SU-DHL-6 (cell line): Measurements from ENCODE around the gene APEX1.

ENCODE experiments used
- H2AFZ ChIP-seq: fragments of 200-600 bp; sonication (generic); 2 replicates; pipeline ENCODE4 v1.6.1; 2014; ENCODE audit warnings: low read depth, mild to moderate bottlenecking, moderate library complexity, mixed read lengths, antibody characterized with exemption, low read length; ENCODE audit not compliant: severe bottlenecking
- H3F3A ChIP-seq: fragments of 200-600 bp; shearing (Covaris generic); 2 replicates; pipeline ENCODE4 v1.6.0; 2016; ENCODE audit warnings: antibody characterized with exemption, mild to moderate bottlenecking; ENCODE audit not compliant: insufficient read depth
- H3K27ac ChIP-seq: fragments of 200-600 bp; sonication (generic); 2 replicates; pipeline ENCODE4 v1.5.1; 2016; ENCODE audit warnings: low read depth, mild to moderate bottlenecking, low read length, moderate library complexity, mixed read lengths
- H3K27me3 ChIP-seq: fragments of 200-600 bp; sonication (generic), shearing (Covaris generic); 2 replicates; pipeline ENCODE4 v1.6.0; 2014; ENCODE audit warnings: mild to moderate bottlenecking, low read length
- H3K36me3 ChIP-seq: fragments of 200-600 bp; sonication (generic); 2 replicates; pipeline ENCODE4 v1.6.1; 2014; ENCODE audit warnings: mild to moderate bottlenecking, low read length, mixed read lengths
- H3K4me2 ChIP-seq: fragments of 300-600, 200-600 bp; shearing (Covaris generic), sonication (generic); 2 replicates; pipeline ENCODE4 v1.6.0; 2014; ENCODE audit warnings: low read length, low read depth, mild to moderate bottlenecking; ENCODE audit not compliant: poor library complexity, severe bottlenecking
- H3K4me3 ChIP-seq: fragments of 200-600 bp; sonication (generic); 2 replicates; pipeline ENCODE4 v1.5.1; 2014; ENCODE audit warnings: antibody characterized with exemption, low read length, mild to moderate bottlenecking, mixed read lengths; ENCODE audit not compliant: insufficient read depth, poor library complexity, severe bottlenecking
- H3K79me2 ChIP-seq: fragments of 200-600 bp; sonication (generic); 2 replicates; pipeline ENCODE4 v1.6.1; 2014; ENCODE audit warnings: mild to moderate bottlenecking, low read length, moderate library complexity; ENCODE audit not compliant: insufficient read depth
- H3K9ac ChIP-seq: fragments of 200-600 bp; sonication (generic); 2 replicates; pipeline ENCODE4 v1.7.0; 2014; ENCODE audit warnings: mild to moderate bottlenecking, low read length
- H3K9me2 ChIP-seq: fragments of 200-600 bp; sonication (generic); replicated peaks from 2 replicates; pipeline ENCODE4 v1.6.1; 2014; ENCODE audit warnings: low read length; ENCODE audit not compliant: insufficient read depth
- H3K9me3 ChIP-seq: fragments of 200-600 bp; sonication (generic); 2 replicates; pipeline ENCODE4 v1.6.1; 2014; ENCODE audit warnings: low read length, mixed read lengths; ENCODE audit not compliant: insufficient read depth
- H4K20me1 ChIP-seq: fragments of 200-600 bp; sonication (generic); 2 replicates; pipeline ENCODE4 v1.6.1; 2014; ENCODE audit warnings: low read depth, mild to moderate bottlenecking, antibody characterized with exemption, low read length, moderate library complexity, mixed read lengths
- CTCF ChIP-seq: fragments of 200-600 bp; sonication (generic); IDR thresholded peaks from one replicate; pipeline ENCODE4 v1.5.1; 2017; ENCODE audit warnings: antibody characterized with exemption, mild to moderate bottlenecking, low read length, moderate library complexity; ENCODE audit not compliant: insufficient read depth, poor library complexity, severe bottlenecking
- EZH2phosphoT487 ChIP-seq: fragments of 200-600 bp; sonication (generic), shearing (Covaris generic); conservative IDR thresholded peaks from 2 replicates; pipeline ENCODE4 v1.6.1; 2018; ENCODE audit warnings: mild to moderate bottlenecking, antibody characterized with exemption, low read length, moderate library complexity, mixed read lengths

The APEX1 gene

DNA sequence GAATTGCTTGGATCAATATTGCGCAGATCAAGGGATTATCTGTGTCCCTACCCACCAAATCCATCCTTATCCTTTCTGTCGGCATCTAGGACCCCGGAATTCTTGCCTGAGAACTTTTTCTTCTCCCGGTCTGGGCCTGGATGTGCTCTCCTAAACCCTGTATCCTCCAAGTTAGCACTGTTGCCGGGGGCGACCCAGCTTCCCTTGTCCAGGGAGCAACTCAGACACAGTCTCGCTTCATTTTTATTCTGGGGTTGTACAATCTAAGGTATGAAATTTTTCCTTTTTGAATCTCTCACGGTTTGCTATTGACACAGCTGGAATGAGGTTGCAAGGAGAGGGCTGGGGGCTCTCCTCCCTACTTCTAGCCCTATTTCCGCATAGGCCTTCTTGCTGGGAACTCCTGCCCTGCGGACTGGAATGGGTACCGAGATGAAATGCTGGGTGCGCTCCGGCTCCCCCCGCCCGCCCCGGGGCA lies 13.8 kb downstream of the APEX1 start:
- Histone ChIP-seq H3K9me2 (no peaks in the 10 kb centered on the region), H3K27ac (no peak overlapping the region)
- TF ChIP-seq EZH2phosphoT487 (no peak), CTCF (no peak)

GRCh38 chr14:20469242-20469889 lies 14.3 kb downstream of the APEX1 start, which contains the start of gene PNP:
TSS of gene PNP (plus strand) at chr14:20469406. CDS start at chr14:20469525, 119 bp downstream.
- peaks cover 40% of the 10 kb centered on the region for H3K79me2 ChIP-seq
- H3K4me3 ChIP-seq = peak within 1 kb of the TSS; percentile 56
- TF ChIP-seq EZH2phosphoT487 = no peak
- TF ChIP-seq CTCF = no peak
- H3K4me2 ChIP-seq = peak within 1 kb of the TSS; percentile 98
- peak within 1 kb of the TSS; percentile 54 for H3K27ac ChIP-seq
- peak within 1 kb of the TSS; percentile 89 for H3K9ac ChIP-seq
- H2AFZ ChIP-seq = peak within 1 kb of the TSS; percentile 73
- no peaks in the 10 kb centered on the region for H3K27me3 ChIP-seq
- no peaks in the 10 kb centered on the region; the same call in 1 of the 2 replicates for H4K20me1 ChIP-seq
- peaks cover 12% of the 10 kb centered on the region; the same call in 1 of the 2 replicates for H3K36me3 ChIP-seq
- H3K9me3 ChIP-seq = no peaks in the 10 kb centered on the region
- H3K9me2 ChIP-seq = no peaks in the 10 kb centered on the region
- no peaks in the 10 kb centered on the region; the same call in 1 of the 2 replicates for H3F3A ChIP-seq

More for the DNA sequence above, 13.8 kb downstream of the APEX1 start:
- Histone ChIP-seq H3K79me2 (peaks cover 40% of the 10 kb centered on the region), H4K20me1 (no peaks in the 10 kb centered on the region; the same call in 1 of the 2 replicates), H3K36me3 (peaks cover 8% of the 10 kb centered on the region; the same call in 1 of the 2 replicates), H3K4me2 (peak overlapping the region; percentile 98), H3K4me3 (peak overlapping the region; percentile 56), H2AFZ (peak overlapping the region; percentile 73), H3K9ac (peak overlapping the region; percentile 89), H3K9me3 (no peaks in the 10 kb centered on the region), H3K27me3 (no peaks in the 10 kb centered on the region), H3F3A (no peaks in the 10 kb centered on the region; the same call in 1 of the 2 replicates)

DNA sequence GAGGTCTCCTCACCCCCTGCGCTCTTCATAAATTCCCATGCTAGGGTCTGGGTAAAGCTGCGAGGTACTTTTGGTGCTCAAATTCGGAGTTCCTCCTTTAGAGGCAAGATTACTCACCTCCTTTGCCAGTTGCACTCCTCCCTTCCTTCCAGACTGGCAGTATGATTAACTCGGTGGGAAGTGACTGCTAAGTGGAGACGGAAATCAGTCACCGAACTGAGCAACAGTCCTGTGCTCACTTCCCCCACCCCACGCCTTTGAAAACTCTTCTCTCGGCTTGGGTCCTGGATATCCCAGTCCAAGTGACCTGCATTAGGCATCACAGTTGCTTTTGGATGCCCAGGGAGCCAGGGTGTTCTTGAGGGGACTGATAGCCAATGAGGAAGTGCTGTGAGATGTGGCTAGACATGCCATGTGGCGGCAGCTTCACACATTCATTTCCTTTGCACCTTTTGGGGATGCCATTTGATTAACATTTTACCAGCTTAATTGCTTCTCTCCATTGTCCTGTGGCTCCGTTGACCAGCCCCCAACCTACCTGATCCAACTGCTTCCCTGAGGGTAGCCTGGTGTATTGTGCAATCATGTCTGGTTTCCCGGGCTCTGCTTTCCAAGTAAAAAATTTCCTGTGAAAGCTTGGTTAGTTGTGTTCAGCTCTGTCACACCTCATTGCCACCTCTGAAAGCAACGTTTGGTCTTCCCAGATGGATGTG lies 15.0 kb downstream of the APEX1 start:
- H3K79me2 ChIP-seq = peaks cover 40% of the 10 kb centered on the region
- H3K4me2 ChIP-seq = peak overlapping the region; percentile 98
- H4K20me1 ChIP-seq = no peaks in the 10 kb centered on the region; the same call in 1 of the 2 replicates
- H3K36me3 ChIP-seq = peaks cover 16% of the 10 kb centered on the region; the same call in 1 of the 2 replicates
- peak overlapping the region; percentile 73 for H2AFZ ChIP-seq
- TF ChIP-seq EZH2phosphoT487 (no peak), CTCF (no peak)
- peak overlapping the region; percentile 56 for H3K4me3 ChIP-seq
- H3K9me3 ChIP-seq = no peaks in the 10 kb centered on the region
- H3K27me3 ChIP-seq = no peaks in the 10 kb centered on the region
- H3K27ac ChIP-seq = peak overlapping the region; percentile 54
- H3K9ac ChIP-seq = peak overlapping the region; percentile 89
- no peaks in the 10 kb centered on the region for H3K9me2 ChIP-seq
- no peaks in the 10 kb centered on the region; the same call in 1 of the 2 replicates for H3F3A ChIP-seq
